SK-N-SH (cell line): ENCODE data around the gene NTHL1. TPM values are rescaled to one million over a fixed set of nuclear protein-coding genes. Genes with fewer than 3 reads are reported as not detected.

Experiments used
- CTCF ChIA-PET: fragments of 300-600, 350-600 bp; formaldehyde crosslinking; extraction: SDS; loops from one replicate; lab custom pipeline; 2021; lab: Yijun Ruan, JAX
- POLR2A ChIA-PET: fragments of 350-600 bp; sonication (Branson Sonifier 250); formaldehyde crosslinking; extraction: SDS; loops from one replicate; lab custom pipeline; 2020; ENCODE audit warnings: antibody characterized with exemption, inconsistent platforms; lab: Yijun Ruan, JAX
- DNase-seq: peaks from one replicate; pipeline ENCODE4 v3.0.0; 2012
- H2AFZ ChIP-seq: fragments of 200-600 bp; sonication (generic); 2 replicates; pipeline ENCODE4 v1.8.1; 2016; ENCODE audit warnings: antibody characterized with exemption, mild to moderate bottlenecking, low read depth
- H3F3A ChIP-seq: fragments of 200-600 bp; sonication (generic); replicated peaks from 2 replicates; pipeline ENCODE3; 2016; ENCODE audit warnings: antibody characterized with exemption, mild to moderate bottlenecking; ENCODE audit not compliant: insufficient read depth
- H3K27ac ChIP-seq, 2 experiments: fragments of 200-500 bp in 1 of 2; fragments of 200-600 bp in 1 of 2; sonication (Bioruptor generic) in 1 of 2; sonication (generic), shearing (Covaris generic) in 1 of 2; 2 replicates each; pipeline versions ENCODE4 v1.5.1 to v1.6.1; 2014 to 2016; ENCODE audit warnings: low read depth in 2 of 2, inconsistent platforms in 1 of 2, low read length in 1 of 2, mild to moderate bottlenecking in 1 of 2, mixed read lengths in 1 of 2
- H3K27me3 ChIP-seq: fragments of 200-600 bp; sonication (generic), shearing (Covaris generic); 2 replicates; pipeline ENCODE4 v1.6.1; 2016; ENCODE audit warnings: mixed run types; ENCODE audit not compliant: insufficient read depth
- H3K36me3 ChIP-seq, 2 experiments: fragments of 200-500 bp in 1 of 2; fragments of 200-600 bp in 1 of 2; sonication (Bioruptor generic) in 1 of 2; sonication (generic) in 1 of 2; replicated peaks in 1 of 2; 2 replicates each; pipeline versions ENCODE3 to v1.5.1; 2014 to 2016; ENCODE audit warnings: low read length in 1 of 2, mild to moderate bottlenecking in 1 of 2; ENCODE audit not compliant: insufficient read depth in 2 of 2, control insufficient read depth in 1 of 2
- H3K4me1 ChIP-seq, 2 experiments: fragments of 200-500 bp in 1 of 2; fragments of 200-600 bp in 1 of 2; sonication (Bioruptor generic) in 1 of 2; sonication (generic), shearing (Covaris generic) in 1 of 2; 2 replicates each; pipeline versions ENCODE4 v1.5.1 to v1.6.1; 2014 to 2016; ENCODE audit warnings: low read depth in 1 of 2, low read length in 1 of 2, mixed run types in 1 of 2; ENCODE audit not compliant: insufficient read depth in 2 of 2, control insufficient read depth in 1 of 2
- H3K4me2 ChIP-seq: fragments of 200-600 bp; sonication (generic), shearing (Covaris generic); 2 replicates; pipeline ENCODE4 v1.6.1; 2017; ENCODE audit warnings: mixed run types
- H3K4me3 ChIP-seq, 2 experiments: fragments of 200-500 bp in 1 of 2; fragments of 200-600 bp in 1 of 2; sonication (Bioruptor generic) in 1 of 2; sonication (generic), shearing (Covaris generic) in 1 of 2; 2 replicates each; pipeline versions ENCODE4 v1.5.1 to v1.8.1; 2014 to 2016; ENCODE audit warnings: low read depth in 2 of 2, inconsistent platforms in 1 of 2, low read length in 1 of 2, mild to moderate bottlenecking in 1 of 2, mixed read lengths in 1 of 2, moderate library complexity in 1 of 2
- H3K79me2 ChIP-seq: fragments of 200-600 bp; sonication (generic); 2 replicates; pipeline ENCODE4 v1.8.1; 2017; ENCODE audit warnings: mild to moderate bottlenecking; ENCODE audit not compliant: insufficient read depth
- H3K9ac ChIP-seq: fragments of 200-600 bp; sonication (generic); 2 replicates; pipeline ENCODE4 v1.6.1; 2017; ENCODE audit warnings: mixed run types
- H3K9me2 ChIP-seq: fragments of 200-600 bp; sonication (generic); 2 replicates; pipeline ENCODE4 v1.6.1; 2017; ENCODE audit warnings: mixed run types
- H3K9me3 ChIP-seq: fragments of 200-600 bp; sonication (generic); 2 replicates; pipeline ENCODE4 v1.6.1; 2017; ENCODE audit warnings: mixed run types, mild to moderate bottlenecking, moderate library complexity
- H4K20me1 ChIP-seq: fragments of 200-600 bp; sonication (generic); 2 replicates; pipeline ENCODE4 v1.6.1; 2017; ENCODE audit warnings: mild to moderate bottlenecking, mixed run types; ENCODE audit not compliant: insufficient read depth
- CHD2 ChIP-seq: fragments of 150-350 bp; IDR thresholded peaks from 2 replicates; pipeline ENCODE4 v1.6.1; 2018; ENCODE audit warnings: low read length; ENCODE audit not compliant: partially characterized antibody
- EP300 ChIP-seq, 2 experiments: IDR thresholded peaks; 2 replicates each; pipeline versions ENCODE4 v1.4.0 to v1.6.1; 2012; ENCODE audit warnings: borderline replicate concordance in 1 of 2, low read depth in 1 of 2, low read length in 1 of 2
- FOSL2 ChIP-seq: IDR thresholded peaks from 2 replicates; pipeline ENCODE4 v1.4.0; 2012; ENCODE audit warnings: low read depth, mild to moderate bottlenecking, moderate library complexity, borderline replicate concordance
- FOXJ3 ChIP-seq: sonication (generic); formaldehyde crosslinking; IDR thresholded peaks from 2 replicates; pipeline ENCODE4 v1.5.1; 2020; ENCODE audit warnings: mild to moderate bottlenecking, missing genetic modification reagents
- FOXM1 ChIP-seq: IDR thresholded peaks from 2 replicates; pipeline ENCODE4 v1.4.0; 2012; ENCODE audit warnings: low read depth, mild to moderate bottlenecking
- GABPA ChIP-seq: IDR thresholded peaks from 2 replicates; pipeline ENCODE4 v1.4.0; 2012; ENCODE audit warnings: low read depth, mild to moderate bottlenecking
- GATA2 ChIP-seq: sonication (generic); formaldehyde crosslinking; IDR thresholded peaks from 2 replicates; pipeline ENCODE4 v1.5.0; 2020; ENCODE audit warnings: mild to moderate bottlenecking, missing genetic modification reagents
- JUND ChIP-seq: IDR thresholded peaks from 2 replicates; pipeline ENCODE4 v1.4.0; 2012
- MEF2A ChIP-seq: IDR thresholded peaks from 2 replicates; pipeline ENCODE4 v1.4.0; 2012; ENCODE audit warnings: low read depth, borderline replicate concordance
- MXI1 ChIP-seq: IDR thresholded peaks from 2 replicates; pipeline ENCODE4 v1.6.1; 2012; ENCODE audit warnings: mild to moderate bottlenecking, low read depth, low read length, improper control_type of control experiment
- NFIC ChIP-seq: IDR thresholded peaks from 2 replicates; pipeline ENCODE4 v1.4.0; 2012; ENCODE audit warnings: borderline replicate concordance
- NRF1 ChIP-seq: IDR thresholded peaks from 2 replicates; pipeline ENCODE4 v1.6.1; 2012; ENCODE audit warnings: low read depth, mild to moderate bottlenecking, low read length
- POLR2AphosphoS5 ChIP-seq: IDR thresholded peaks from 2 replicates; pipeline ENCODE4 v1.6.1; 2012; ENCODE audit warnings: low read depth, low read length
- RAD21 ChIP-seq: IDR thresholded peaks from 2 replicates; pipeline ENCODE4 v1.6.1; 2012; ENCODE audit warnings: mild to moderate bottlenecking, low read length
- RCOR1 ChIP-seq: fragments of 150-350 bp; IDR thresholded peaks from 2 replicates; pipeline ENCODE4 v1.6.1; 2017; ENCODE audit warnings: antibody characterized with exemption, low read length
- REST ChIP-seq: IDR thresholded peaks from 2 replicates; pipeline ENCODE4 v1.6.1; 2012; ENCODE audit warnings: mild to moderate bottlenecking, low read depth, low read length, moderate library complexity
- RFX5 ChIP-seq: IDR thresholded peaks from 2 replicates; pipeline ENCODE4 v1.6.1; 2012; ENCODE audit warnings: mild to moderate bottlenecking, improper control_type of control experiment, low read length
- RXRA ChIP-seq: IDR thresholded peaks from 2 replicates; pipeline ENCODE4 v1.4.0; 2012; ENCODE audit warnings: low read depth, mild to moderate bottlenecking, borderline replicate concordance
- SIN3A ChIP-seq: IDR thresholded peaks from 2 replicates; pipeline ENCODE4 v1.6.1; 2012; ENCODE audit warnings: low read depth, mild to moderate bottlenecking, low read length, moderate library complexity, borderline replicate concordance
- TAF1 ChIP-seq: IDR thresholded peaks from 2 replicates; pipeline ENCODE4 v1.6.1; 2012; ENCODE audit warnings: low read depth, mild to moderate bottlenecking, low read length, moderate library complexity, borderline replicate concordance
- TEAD4 ChIP-seq: IDR thresholded peaks from 2 replicates; pipeline ENCODE4 v1.4.0; 2012; ENCODE audit warnings: mild to moderate bottlenecking, borderline replicate concordance; ENCODE audit not compliant: insufficient read depth
- USF2 ChIP-seq: fragments of 150-350 bp; IDR thresholded peaks from 2 replicates; pipeline ENCODE4 v1.6.1; 2017; ENCODE audit warnings: antibody characterized with exemption, low read length, low read depth, borderline replicate concordance
- YY1 ChIP-seq: IDR thresholded peaks from 2 replicates; pipeline ENCODE4 v1.4.0; 2012; ENCODE audit warnings: low read depth, mild to moderate bottlenecking
- ZBTB33 ChIP-seq: IDR thresholded peaks from 2 replicates; pipeline ENCODE4 v1.4.0; 2012; ENCODE audit warnings: low read depth, borderline replicate concordance
- WGBS: methylation state at CpG from one replicate; pipeline ENCODE4 v1.1.6; 2017; ENCODE audit warnings: low lambda C conversion rate; 5-methylcytosine and 5-hydroxymethylcytosine counted together
- polyA plus RNA-seq, 3 experiments: library from polyadenylated mRNA; depleted of rRNA; stranded (reverse); fragments of >200 nt; gene quantifications; 2 replicates each; pipeline ENCODE4 v1.2.3, GENCODE V29; 2012
- TF ChIP-seq, protein P1 (sequence below): IDR thresholded peaks from 2 replicates; pipeline ENCODE4; 2012
- TF ChIP-seq, protein P2 (sequence below): IDR thresholded peaks from 2 replicates; pipeline ENCODE4 v1.4.0; 2012; ENCODE audit warnings: low read depth

Gene NTHL1
- polyA plus RNA-seq, 1 of the 3 experiments (the other 2 are of a cell fraction): 77.3 TPM

GRCh38 chr16:2003827-2004641 is 43.6 kb downstream of the NTHL1 start:
- no peaks in the 10 kb centered on the region for H3K27me3 ChIP-seq
- peaks cover 72% of the 10 kb centered on the region for H4K20me1 ChIP-seq
- no peak overlapping the region for H2AFZ ChIP-seq
- POLR2A ChIA-PET: interaction anchor here (0.7 to 1.2 kb wide), 6 partner anchors 9 to 147 kb away, joined by 3 to 11 read pairs (median 4); partner anchors contain the start of gene RPS2
- peaks cover 24 to 54% of the 10 kb centered on the region in 2 experiments; a peak in 3 of 4 replicates for H3K4me1 ChIP-seq
- WGBS: 36% methylated on average over 20 of the region's 36 CpGs
- CTCF ChIA-PET: interaction anchor here (0.6 to 4.1 kb wide), 29 partner anchors 9 to 478 kb away, joined by 3 to 108 read pairs (median 6); partner anchors contain the start of genes ECI1, GFER, NOXO1 and NTHL1
- no peaks in the 10 kb centered on the region for H3K9me3 ChIP-seq
- peak; percentile 99 for DNase-seq
- peaks cover 9% of the 10 kb centered on the region for H3F3A ChIP-seq
- H3K4me3 ChIP-seq: no peak overlapping the region; a peak in 1 of 4 replicates
- H3K27ac ChIP-seq: peak overlapping the region in 1 of 2 experiments; percentile 48; a peak in 2 of 4 replicates
- H3K79me2 ChIP-seq: peaks cover 72% of the 10 kb centered on the region
- H3K4me2 ChIP-seq: peak overlapping the region; percentile 68
- peaks cover 3 to 48% of the 10 kb centered on the region in 2 experiments for H3K36me3 ChIP-seq
- no peaks in the 10 kb centered on the region for H3K9me2 ChIP-seq
- no peak overlapping the region for H3K9ac ChIP-seq
- TF ChIP-seq MXI1 (peak; percentile 98), GATA2 (CRISPR knock-in tag) (no peak), NRF1 (no peak), GABPA (no peak), FOXJ3 (CRISPR knock-in tag) (no peak), SIN3A (peak; percentile 92; the same call in 1 of the 2 replicates), REST (no peak), JUND (no peak), TEAD4 (no peak), NFIC (no peak), CHD2 (no peak), YY1 (no peak), RFX5 (no peak), TAF1 (no peak), EP300 (IDR thresholded peaks at IDR 0.05; ENCODE audit: borderline replicate concordance in 1 of 2, low read depth in 1 of 2, low read length in 1 of 2) (no peak), USF2 (no peak), RXRA (no peak), FOXM1 (no peak), MEF2A (no peak), RAD21 (peak; percentile 59), POLR2AphosphoS5 (no peak; the same call in 1 of the 2 replicates), FOSL2 (no peak), ZBTB33 (no peak), RCOR1 (no peak)
- TF ChIP-seq, protein P1, sequence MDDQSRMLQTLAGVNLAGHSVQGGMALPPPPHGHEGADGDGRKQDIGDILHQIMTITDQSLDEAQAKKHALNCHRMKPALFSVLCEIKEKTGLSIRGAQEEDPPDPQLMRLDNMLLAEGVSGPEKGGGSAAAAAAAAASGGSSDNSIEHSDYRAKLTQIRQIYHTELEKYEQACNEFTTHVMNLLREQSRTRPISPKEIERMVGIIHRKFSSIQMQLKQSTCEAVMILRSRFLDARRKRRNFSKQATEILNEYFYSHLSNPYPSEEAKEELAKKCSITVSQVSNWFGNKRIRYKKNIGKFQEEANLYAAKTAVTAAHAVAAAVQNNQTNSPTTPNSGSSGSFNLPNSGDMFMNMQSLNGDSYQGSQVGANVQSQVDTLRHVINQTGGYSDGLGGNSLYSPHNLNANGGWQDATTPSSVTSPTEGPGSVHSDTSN: peak; percentile 45; the same call in 1 of the 2 replicates
- TF ChIP-seq, protein P2, sequence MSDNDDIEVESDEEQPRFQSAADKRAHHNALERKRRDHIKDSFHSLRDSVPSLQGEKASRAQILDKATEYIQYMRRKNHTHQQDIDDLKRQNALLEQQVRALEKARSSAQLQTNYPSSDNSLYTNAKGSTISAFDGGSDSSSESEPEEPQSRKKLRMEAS: no peak
